Measurements from ENCODE around the gene NOP16.

Gene NOP16

GRCh38 chr5:176355400-176356178 lies 32.8 kb downstream of the NOP16 start:
- DNase-seq, result no peak

- no peak for DNase-seq
Measured at GRCh38 chr5:176353533-176353932, 34.9 kb downstream of the NOP16 start.

- no peak for DNase-seq
Measured at GRCh38 chr5:176352116-176352878, 36.1 kb downstream of the NOP16 start.

GRCh38 chr5:176350416-176350815 lies 38.0 kb downstream of the NOP16 start:
- no peak for DNase-seq

- no peak for DNase-seq
Measured at GRCh38 chr5:176342766-176343458, 45.5 kb downstream of the NOP16 start.

- no peak for DNase-seq
Measured at GRCh38 chr5:176342158-176342483, 46.3 kb downstream of the NOP16 start.

GRCh38 chr5:176341325-176342157 lies 46.9 kb downstream of the NOP16 start:
- DNase-seq, result no peak

- no peak for DNase-seq
Measured at GRCh38 chr5:176339304-176339703, 49.1 kb downstream of the NOP16 start.

- DNase-seq, result no peak
Measured at GRCh38 chr5:176337913-176338312, 50.5 kb downstream of the NOP16 start.

GRCh38 chr5:176334031-176334770 lies 54.2 kb downstream of the NOP16 start:
- DNase-seq, result no peak
